Gastroesophageal sphincter (tissue), 3 donors: ENCODE measurements around the gene GPR179.

Experiments used
- EP300 ChIP-seq: sonication (generic); formaldehyde crosslinking; IDR thresholded peaks from one replicate; pipeline ENCODE4 v1.6.1; 2017; ENCODE audit warnings: antibody characterized with exemption, mild to moderate bottlenecking
- POLR2A ChIP-seq, 2 donors: fragments of 450-650 bp; IDR thresholded peaks; one replicate each; pipeline ENCODE4 v1.6.1; 2017; ENCODE audit warnings: antibody characterized with exemption in 2 of 2, mild to moderate bottlenecking in 2 of 2, moderate library complexity in 1 of 2
- POLR2AphosphoS5 ChIP-seq: sonication (generic); formaldehyde crosslinking; IDR thresholded peaks from one replicate; pipeline ENCODE4 v1.6.1; 2017; ENCODE audit warnings: antibody characterized with exemption
- TF ChIP-seq, protein P1 (sequence below), 4 experiments: fragments of 200-600 bp in 2 of 4; fragments of 450-650 bp in 2 of 4; sonication (generic) in 1 of 4; IDR thresholded peaks; one replicate each; pipeline ENCODE4 v1.5.1; 2017 to 2019; ENCODE audit warnings: antibody characterized with exemption in 4 of 4, mild to moderate bottlenecking in 2 of 4, moderate library complexity in 2 of 4

DNA sequence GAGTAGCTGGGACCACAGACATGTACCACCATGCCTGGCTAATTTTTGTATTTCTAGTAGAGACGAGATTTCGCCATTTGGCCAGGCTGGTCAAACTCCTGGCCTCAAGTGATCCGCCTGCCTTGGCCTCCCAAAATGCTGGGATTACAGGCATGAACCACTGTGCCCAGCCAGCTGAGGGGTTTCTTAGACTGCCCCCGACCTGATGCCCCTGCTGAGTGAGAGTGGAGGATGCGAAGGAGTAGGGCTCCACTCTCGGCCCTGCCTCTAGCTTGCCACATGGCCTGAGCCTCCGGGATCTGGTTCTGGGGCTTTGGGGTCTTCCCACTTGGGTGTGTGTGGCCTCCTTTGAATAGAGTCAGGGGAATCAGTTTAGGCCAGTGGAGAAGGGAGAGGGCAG lies 11.0 kb downstream of the GPR179 start:
- TF ChIP-seq, protein P1, sequence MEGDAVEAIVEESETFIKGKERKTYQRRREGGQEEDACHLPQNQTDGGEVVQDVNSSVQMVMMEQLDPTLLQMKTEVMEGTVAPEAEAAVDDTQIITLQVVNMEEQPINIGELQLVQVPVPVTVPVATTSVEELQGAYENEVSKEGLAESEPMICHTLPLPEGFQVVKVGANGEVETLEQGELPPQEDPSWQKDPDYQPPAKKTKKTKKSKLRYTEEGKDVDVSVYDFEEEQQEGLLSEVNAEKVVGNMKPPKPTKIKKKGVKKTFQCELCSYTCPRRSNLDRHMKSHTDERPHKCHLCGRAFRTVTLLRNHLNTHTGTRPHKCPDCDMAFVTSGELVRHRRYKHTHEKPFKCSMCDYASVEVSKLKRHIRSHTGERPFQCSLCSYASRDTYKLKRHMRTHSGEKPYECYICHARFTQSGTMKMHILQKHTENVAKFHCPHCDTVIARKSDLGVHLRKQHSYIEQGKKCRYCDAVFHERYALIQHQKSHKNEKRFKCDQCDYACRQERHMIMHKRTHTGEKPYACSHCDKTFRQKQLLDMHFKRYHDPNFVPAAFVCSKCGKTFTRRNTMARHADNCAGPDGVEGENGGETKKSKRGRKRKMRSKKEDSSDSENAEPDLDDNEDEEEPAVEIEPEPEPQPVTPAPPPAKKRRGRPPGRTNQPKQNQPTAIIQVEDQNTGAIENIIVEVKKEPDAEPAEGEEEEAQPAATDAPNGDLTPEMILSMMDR (IDR thresholded peaks at IDR 0.05): no peak
- TF ChIP-seq POLR2A (IDR thresholded peaks at IDR 0.05): no peak
- TF ChIP-seq POLR2AphosphoS5: no peak
- no peak for TF ChIP-seq EP300
